Lung (tissue), 12 donors: ENCODE measurements around the gene SYNGR3. TPM values are rescaled to one million over a fixed set of nuclear protein-coding genes. Genes with fewer than 3 reads are reported as not detected.

Experiments
- ATAC-seq: fragments of 200-7000 bp; cut with Tn5 transposase; one replicate; pipeline ENCODE4 v1.9.1; 2020; ENCODE audit warnings: moderate number of reproducible peaks; ENCODE audit not compliant: insufficient read depth, low FRiP score
- DNase-seq, 3 donors: peaks; one replicate each; pipeline ENCODE4 v3.0.0-alpha.2; 2013 to 2017
- H3K27ac ChIP-seq, 2 donors: one replicate each; pipeline ENCODE4 v1.5.1; 2013; ENCODE audit warnings: mild to moderate bottlenecking in 2 of 2, moderate library complexity in 2 of 2, control low read depth in 1 of 2, inconsistent platforms in 1 of 2, low read depth in 1 of 2, low read length in 1 of 2
- H3K27me3 ChIP-seq, 3 donors: one replicate each; pipeline ENCODE4 v1.5.1; 2013; ENCODE audit warnings: low read length in 2 of 3; ENCODE audit not compliant: control insufficient read depth in 3 of 3, insufficient read depth in 3 of 3
- H3K36me3 ChIP-seq, 4 donors: one replicate each; pipeline ENCODE4 v1.5.1; 2013; ENCODE audit warnings: low read length in 4 of 4, mild to moderate bottlenecking in 1 of 4, moderate library complexity in 1 of 4; ENCODE audit not compliant: control insufficient read depth in 4 of 4, insufficient read depth in 4 of 4
- H3K4me1 ChIP-seq, 5 donors: one replicate each; pipeline ENCODE4 v1.5.1; 2013; ENCODE audit warnings: low read length in 5 of 5, mild to moderate bottlenecking in 2 of 5, moderate library complexity in 1 of 5; ENCODE audit not compliant: control insufficient read depth in 5 of 5, insufficient read depth in 5 of 5
- H3K4me3 ChIP-seq: one replicate; pipeline ENCODE4 v1.5.1; 2013; ENCODE audit warnings: mild to moderate bottlenecking, control low read depth, moderate library complexity
- H3K9ac ChIP-seq, 2 donors: one replicate each; pipeline ENCODE4 v1.5.1; 2013; ENCODE audit warnings: low read length in 2 of 2, control low read depth in 1 of 2; ENCODE audit not compliant: insufficient read depth in 1 of 2
- H3K9me3 ChIP-seq, 4 donors: one replicate each; pipeline ENCODE4 v1.5.1; 2013; ENCODE audit warnings: low read length in 3 of 4, mild to moderate bottlenecking in 1 of 4, moderate library complexity in 1 of 4; ENCODE audit not compliant: control insufficient read depth in 4 of 4, insufficient read depth in 3 of 4
- CTCF ChIP-seq: IDR thresholded peaks from 2 replicates; pipeline ENCODE4 v1.5.1; 2012; ENCODE audit warnings: mild to moderate bottlenecking; ENCODE audit errors: control extremely low read depth, extremely low read depth
- WGBS, 2 donors: extraction: QIAGEN DNeasy Blood & Tissue Kit; methylation state at CpG; one replicate each; pipeline ENCODE4 v1.1.7; 2013; 5-methylcytosine and 5-hydroxymethylcytosine counted together
- polyA plus RNA-seq, 2 donors: library from polyadenylated mRNA; stranded (reverse); fragments of 200-250 nt; gene quantifications; one replicate each; pipeline ENCODE4 v1.2.1, GENCODE V29; 2013
- total RNA-seq, 2 donors: library from RNA; depleted of rRNA in 1 of 2; stranded (reverse); fragments of >200 nt in 1 of 2; gene quantifications; one replicate each; pipeline ENCODE4 v1.2.1, GENCODE V29; 2014 to 2021
- donor health status: control.
- donor health status: control.
- donor health status: Bipolar disorder and iron deficiency.
- donor health status: healthy.
- donor health status: DM: yes; HTN: yes; CAD: no.

The SYNGR3 gene
- total and polyA plus RNA-seq, 4 donors, result 0.10 to 0.69 (median 0.43) TPM

DNA sequence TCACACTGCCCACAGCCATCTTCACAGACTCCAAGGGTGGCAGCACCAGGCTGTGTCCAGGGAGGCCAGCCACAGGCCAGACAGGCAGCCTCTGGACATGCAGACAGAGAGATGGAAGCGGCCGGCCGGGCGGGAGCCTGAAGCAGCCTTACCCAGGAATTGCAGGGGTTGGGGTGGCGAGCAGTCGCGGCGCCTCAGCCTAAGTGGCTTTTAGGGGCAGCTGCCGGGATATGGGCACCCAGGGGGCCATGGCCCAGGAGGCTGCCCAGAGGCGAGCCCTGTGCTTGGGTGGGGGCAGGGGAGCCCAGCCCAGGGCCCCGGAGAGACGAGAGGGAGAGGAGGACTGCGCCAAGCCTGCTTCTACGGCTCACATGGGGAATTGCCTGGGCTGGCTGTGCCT, 35.5 kb downstream of the SYNGR3 start:
- no peak for ATAC-seq
- Histone ChIP-seq H3K4me3 (no peak overlapping the region), H3K27me3 (peaks cover 0 to 4% (median 1%) of the 10 kb centered on the region in 3 donors), H3K9me3 (no peaks in the 10 kb centered on the region), H3K27ac (peak overlapping the region in 1 of 2 donors; percentile 12), H3K4me1 (peaks cover 0 to 44% (median 22%) of the 10 kb centered on the region in 5 donors), H3K36me3 (peaks cover 0 to 8% (median 0%) of the 10 kb centered on the region in 4 donors), H3K9ac (no peak overlapping the region)
- whole genome bisulfite sequencing, 2 donors, result 87 to 93% methylated on average over 14 of the region's 14 CpGs
- no peak for DNase-seq
- TF ChIP-seq CTCF, result no peak

DNA sequence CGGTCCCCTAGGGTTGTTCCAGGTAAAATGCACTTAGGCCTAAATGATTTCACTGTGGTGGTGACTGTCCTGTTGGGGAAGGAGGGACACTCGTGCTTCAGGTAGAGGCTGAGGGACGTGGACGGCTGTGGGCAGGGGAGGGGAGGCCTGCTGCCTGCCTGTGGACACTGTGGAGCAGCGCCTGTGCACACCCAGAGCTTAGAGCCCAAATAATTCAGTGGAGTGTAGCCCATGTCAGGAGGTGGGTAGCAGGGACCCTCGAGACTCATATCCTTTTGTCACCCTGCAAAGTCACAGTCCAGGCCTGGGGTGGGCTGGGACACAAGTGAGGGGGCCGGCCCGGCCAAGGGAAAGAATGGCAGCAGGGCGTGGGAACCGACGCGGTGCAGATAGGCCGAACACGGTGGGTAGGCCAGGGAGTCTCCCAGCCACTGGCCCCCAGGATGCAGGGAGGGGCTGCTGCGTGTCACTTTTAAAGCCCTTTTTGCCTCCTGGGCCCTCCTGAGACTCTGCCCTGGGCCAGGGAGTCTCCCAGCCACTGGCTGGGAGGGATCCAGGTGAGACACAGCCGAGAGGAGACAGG, 36.2 kb downstream of the SYNGR3 start:
- Histone ChIP-seq H3K4me1 (peaks cover 0 to 42% (median 22%) of the 10 kb centered on the region in 5 donors), H3K27me3 (peaks cover 0 to under 1% (median 0%) of the 10 kb centered on the region in 3 donors)

DNA sequence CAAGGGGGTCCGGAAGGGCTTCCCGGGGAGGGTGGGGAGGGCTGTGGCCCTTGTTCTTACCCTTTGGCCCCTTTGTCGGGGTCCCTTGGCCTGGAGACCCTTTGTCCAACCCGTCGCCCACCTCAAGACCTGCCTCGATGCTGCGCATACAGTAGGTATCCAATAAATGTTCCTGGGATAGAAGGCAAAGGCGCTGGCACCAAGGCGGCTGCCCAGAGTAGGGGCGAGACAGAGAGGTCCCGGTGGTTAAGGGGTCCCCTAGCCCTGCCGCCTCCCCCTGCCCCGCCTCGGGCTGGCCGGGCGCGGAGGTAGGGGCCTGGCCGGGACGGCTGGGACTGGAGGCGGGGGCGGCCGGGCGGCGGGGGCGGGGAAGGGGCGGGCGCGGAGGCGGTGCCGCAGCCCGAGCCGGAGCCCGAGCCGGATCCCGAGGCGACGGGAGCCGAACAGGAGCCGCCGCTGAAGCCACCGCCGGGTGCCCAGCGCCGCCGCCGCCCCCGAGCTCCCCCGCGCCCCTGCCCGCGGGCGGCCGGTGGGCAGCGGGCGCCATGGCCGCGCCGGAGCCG, 36.8 kb downstream of the SYNGR3 start, which contains the start of gene NHERF2:
Gene NHERF2 (plus strand): TSS at position 442 of the 563 bp plus-strand sequence. CDS start 104 bp downstream, at position 546.
- peak in 2 of 3 donors; percentile 45 to 57 for DNase-seq
- H3K4me3 ChIP-seq, result peak within 1 kb of the TSS; percentile 54
- peaks cover 0 to 42% (median 22%) of the 10 kb centered on the region in 5 donors for H3K4me1 ChIP-seq
- no peak for TF ChIP-seq CTCF
- peak within 1 kb of the TSS; percentile 80 to 82 for H3K27ac ChIP-seq
- H3K27me3 ChIP-seq, result no peaks in the 10 kb centered on the region
- peaks cover 0 to 12% (median 0%) of the 10 kb centered on the region in 4 donors for H3K36me3 ChIP-seq
- no peak for ATAC-seq
- WGBS, 2 donors, result 6 to 31% methylated on average over 19 to 59 of the region's 59 CpGs
- H3K9me3 ChIP-seq, result no peaks in the 10 kb centered on the region
- H3K9ac ChIP-seq, result no peak within 1 kb of the TSS

More for the DNA sequence above, 36.2 kb downstream of the SYNGR3 start:
- no peak overlapping the region for H3K9ac ChIP-seq
- 71 to 76% methylated on average over 16 of the region's 16 CpGs for WGBS, 2 donors
- H3K4me3 ChIP-seq, result peak overlapping the region; percentile 48
- no peak for DNase-seq
- TF ChIP-seq CTCF, result no peak
- H3K9me3 ChIP-seq, result no peaks in the 10 kb centered on the region
- peaks cover 0 to 10% (median 0%) of the 10 kb centered on the region in 4 donors for H3K36me3 ChIP-seq
- no peak for ATAC-seq
- H3K27ac ChIP-seq, result peak overlapping the region; percentile 22 to 69
